Caki2 (cell line): ENCODE measurements around the gene RASGEF1C. TPM values are rescaled to one million over a fixed set of nuclear protein-coding genes. Genes with fewer than 3 reads are reported as not detected.

Source experiments
- DNase-seq: peaks from one replicate; pipeline ENCODE4 v3.0.0-alpha.2; 2015; ENCODE audit warnings: low read depth
- in situ Hi-C: cut with HindIII; loops from 2 replicates; pipeline ENCODE4 v1.10.0; 2016; ENCODE audit warnings: low sequenced_read_pairs, low pct_unique_long_range_greater_than_20kb, mixed read lengths
- total RNA-seq: library from RNA; depleted of rRNA; stranded (reverse); fragments of >200 nt; shearing (Covaris generic); gene quantifications from 2 replicates; pipeline ENCODE4 v1.2.3, GENCODE V29; 2014; ENCODE audit warnings: low replicate concordance

RASGEF1C gene
- total RNA-seq, 1 experiment from 2014 or later: 0.64 TPM

DNA sequence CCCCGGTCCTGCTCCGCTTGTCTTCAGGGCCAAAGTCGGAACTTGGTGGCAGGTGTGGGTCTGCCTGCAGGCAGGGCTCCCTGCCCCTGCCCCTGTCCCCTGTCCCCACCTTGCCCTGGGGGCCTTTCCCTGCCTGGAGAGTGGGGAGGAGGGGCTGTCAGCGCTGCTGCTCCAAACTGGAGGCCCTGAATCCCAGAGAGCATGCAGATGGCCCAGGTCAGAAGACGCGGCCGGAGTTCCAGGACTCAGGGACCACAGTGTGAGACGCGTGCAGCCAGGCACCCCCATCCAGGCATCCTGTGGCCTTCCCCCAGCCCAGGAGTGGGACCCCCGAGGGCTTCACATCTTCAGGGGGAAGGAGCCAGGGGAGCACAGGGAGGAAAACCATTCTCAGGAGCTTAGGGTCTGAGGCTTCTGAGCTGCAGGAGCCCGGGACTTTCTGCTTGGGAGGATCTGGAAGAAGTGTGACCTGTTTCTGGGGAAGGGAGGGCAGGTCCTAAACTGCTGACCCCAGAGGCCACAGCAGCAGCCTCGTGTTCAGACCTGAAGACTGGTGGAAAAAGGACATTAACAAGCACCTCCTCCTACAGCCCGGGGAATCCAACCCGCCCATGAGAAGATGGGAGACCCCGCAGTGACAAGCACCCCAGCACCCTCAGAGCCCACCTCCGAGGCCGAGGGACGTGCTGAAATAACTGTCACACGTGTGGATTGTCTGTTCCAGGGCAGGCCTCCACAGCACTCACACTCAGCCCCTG is 38.0 kb downstream of the RASGEF1C start:
- in situ Hi-C loops: no loop called here
- DNase-seq: no peak

DNA sequence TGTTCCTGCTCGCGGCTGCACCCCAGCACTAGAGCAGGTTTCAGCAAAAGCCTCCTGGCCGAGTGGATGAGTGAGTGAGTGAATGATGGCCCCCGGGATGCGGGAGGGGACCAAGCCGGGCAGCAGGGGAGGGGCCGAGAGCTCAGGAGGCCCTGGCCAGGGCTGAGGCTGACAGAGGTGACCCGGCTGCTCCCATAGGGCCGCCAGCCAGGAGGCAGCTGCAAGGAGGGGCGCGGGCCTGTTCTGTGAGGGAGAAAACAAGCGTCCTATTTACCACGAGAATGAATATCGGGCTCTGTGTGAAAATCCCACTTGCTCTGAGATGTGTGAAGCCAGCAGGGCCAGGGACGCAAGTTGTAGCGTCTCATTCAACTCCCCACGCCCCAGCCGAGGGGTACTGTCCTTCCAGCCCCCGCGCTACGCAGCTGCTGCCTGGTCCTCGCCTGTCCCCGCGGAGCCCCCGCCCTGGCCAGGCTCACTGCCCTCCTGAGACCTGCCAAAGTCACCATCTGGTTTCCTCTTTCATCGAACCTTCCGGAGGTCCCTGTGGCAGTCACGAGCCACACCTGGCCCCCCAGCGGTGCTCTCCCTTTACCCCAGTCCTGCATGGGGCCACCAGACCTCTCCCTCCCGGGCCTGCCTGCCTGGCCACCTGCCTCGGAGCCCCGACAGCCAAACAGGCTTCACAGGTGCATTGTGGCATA is 38.8 kb downstream of the RASGEF1C start:
- DNase-seq: no peak
- in situ Hi-C loops: no loop called here

DNA sequence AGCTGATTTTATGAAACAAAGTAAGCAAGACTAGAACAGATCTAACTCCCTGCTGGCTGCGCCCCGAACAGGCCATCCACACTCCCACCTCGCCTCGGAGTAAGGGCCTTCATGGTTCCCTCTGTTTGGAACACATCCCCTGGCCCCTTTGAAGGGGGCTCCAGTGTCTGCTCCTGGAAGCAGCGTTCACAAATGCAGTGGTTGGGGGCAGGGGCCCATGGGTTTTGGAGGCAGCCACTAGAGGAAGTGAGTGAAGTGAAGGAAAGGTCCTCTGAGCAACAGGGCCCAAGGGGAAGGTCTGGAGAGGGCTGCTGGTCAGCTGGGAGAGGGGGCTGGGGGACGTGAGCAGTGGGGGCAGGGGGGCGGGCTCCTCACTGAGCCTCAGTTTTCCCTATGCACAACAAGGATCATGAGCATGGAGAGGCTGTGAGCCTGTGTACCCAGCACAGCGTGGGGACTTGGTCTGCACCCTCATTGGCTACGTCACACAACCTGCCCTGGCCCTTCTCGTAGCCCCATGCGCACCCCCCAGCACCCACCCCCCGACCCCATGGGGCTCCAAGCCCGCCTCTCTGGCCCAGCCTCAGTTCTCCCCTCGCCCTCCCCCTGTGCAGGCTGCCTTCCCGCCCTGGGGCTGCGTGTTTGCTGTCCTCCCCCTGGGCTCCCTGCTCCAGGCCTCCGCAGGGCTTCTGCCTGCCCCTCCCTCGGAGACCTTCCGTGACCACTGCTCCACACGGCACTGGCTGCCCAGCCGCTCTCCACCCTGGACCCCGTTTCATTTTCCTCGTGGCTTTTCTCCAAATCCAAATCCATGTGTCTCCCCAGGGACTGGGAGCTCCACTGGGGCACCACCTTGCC is 39.5 kb downstream of the RASGEF1C start:
- in situ Hi-C loops: no loop called here
- no peak for DNase-seq

- no peak for DNase-seq
- in situ Hi-C loops: no loop called here
Observed at GRCh38 chr5:180168758-180169157, 40.3 kb downstream of the RASGEF1C start.

DNA sequence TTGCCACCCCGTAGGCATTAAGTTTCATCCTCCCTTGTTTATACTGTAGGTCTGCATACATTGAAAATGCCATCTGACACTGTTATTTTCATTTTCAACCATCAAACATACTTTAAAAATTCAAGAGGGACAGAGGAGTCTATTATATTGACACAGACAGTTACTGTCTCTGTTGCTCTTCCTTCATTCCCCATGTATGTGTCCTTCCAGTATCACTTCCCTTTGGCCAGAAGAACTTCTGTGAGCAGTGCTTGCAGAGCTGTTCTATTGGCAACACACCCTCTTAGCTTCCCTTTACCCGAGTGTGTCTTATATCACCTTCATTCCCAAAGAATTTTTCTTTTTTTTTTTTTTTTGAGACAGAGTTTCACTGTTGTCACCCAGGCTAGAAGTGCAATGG is 42.8 kb downstream of the RASGEF1C start:
- in situ Hi-C loops: no loop called here
- DNase-seq: no peak

GRCh38 chr5:180162304-180162661 is 46.7 kb downstream of the RASGEF1C start:
- DNase-seq: no peak
- in situ Hi-C loops: no loop called here

GRCh38 chr5:180161420-180162303 is 47.3 kb downstream of the RASGEF1C start:
- no peak for DNase-seq
- in situ Hi-C loops: no loop called here

GRCh38 chr5:180160789-180161188 is 48.2 kb downstream of the RASGEF1C start:
- DNase-seq: no peak
- in situ Hi-C loops: no loop called here

DNA sequence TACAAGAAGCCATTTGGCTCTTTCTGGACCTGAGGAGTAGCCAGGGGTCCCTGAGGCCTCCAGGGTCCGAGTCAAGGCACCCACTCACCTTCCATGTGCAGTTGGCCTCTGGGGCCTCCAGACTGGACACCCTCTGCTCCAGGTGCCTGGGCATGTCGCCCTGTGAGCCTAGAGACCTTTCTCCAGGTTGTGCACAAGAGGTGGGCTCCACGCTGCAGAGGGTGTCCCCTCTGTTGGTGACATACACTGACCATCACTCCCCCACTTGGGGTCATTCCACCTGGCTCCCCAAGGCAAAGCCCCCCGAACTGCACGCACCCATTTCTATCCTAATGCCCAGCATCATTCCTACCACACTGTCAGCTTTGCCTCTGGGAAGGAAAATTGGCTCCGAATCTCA is 48.8 kb downstream of the RASGEF1C start:
- in situ Hi-C loops: no loop called here

DNA sequence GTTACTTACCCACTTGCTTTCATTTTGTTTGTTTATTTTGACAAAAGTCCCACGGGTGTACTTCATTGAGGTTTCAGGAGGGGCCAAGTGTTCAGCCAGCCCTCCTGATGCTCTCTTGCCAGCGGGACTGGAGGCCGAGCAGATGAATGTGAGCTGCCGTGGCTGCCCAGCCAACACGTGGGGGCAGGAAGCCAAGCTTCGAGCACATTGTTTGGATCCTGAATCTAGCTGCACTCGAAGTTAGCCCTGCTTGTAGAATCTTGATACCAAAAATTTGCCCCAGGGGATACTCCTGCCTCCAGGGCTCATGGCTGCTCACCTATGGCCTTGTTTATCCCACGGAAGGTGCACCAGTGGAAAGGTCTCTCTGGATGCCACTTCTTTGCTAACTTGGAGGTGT is 49.3 kb downstream of the RASGEF1C start:
- in situ Hi-C loops: no loop called here
- DNase-seq: no peak

More for the DNA sequence above, 48.8 kb downstream of the RASGEF1C start:
- no peak for DNase-seq

DNA sequence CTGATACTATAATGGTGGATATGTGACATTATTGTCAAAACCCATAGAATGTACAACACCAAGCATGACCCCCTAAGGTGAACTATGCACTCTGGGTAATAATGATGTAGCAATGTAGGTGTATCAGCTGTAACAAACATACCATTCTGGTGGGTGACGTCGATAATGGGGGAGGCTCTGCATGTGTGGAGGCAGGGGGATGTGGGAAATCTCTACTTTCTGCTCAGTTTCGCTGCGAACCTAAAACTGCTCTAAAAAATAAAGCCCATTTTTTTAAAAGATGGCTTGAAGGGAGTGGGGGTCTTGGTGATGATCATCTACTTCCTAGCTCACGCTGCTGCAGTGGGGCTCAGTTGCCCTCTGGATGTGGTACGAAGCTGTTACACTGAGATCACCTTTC is 51.1 kb downstream of the RASGEF1C start:
- in situ Hi-C loops: no loop called here
- DNase-seq: no peak

DNA sequence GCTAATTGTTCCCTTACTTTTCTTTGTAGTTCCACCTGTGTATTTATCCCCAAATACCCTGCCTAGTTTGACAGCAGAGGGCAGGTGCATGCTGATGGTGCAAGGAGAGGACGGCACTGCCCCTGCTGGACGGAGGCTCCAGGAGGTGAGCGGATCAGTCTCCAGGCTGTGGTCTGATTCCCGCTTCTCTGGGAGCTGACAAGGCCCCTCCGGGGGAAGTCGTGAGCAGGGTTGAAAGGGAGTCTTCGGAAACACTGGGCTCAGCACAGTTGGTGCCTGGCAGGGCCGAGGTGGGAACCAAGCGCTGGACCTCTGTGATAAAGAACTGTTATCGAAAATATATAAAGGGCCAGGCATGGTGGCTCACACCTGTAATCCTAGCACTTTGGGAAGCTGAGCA is 52.9 kb downstream of the RASGEF1C start:
- in situ Hi-C loops: no loop called here
- DNase-seq: no peak

- DNase-seq: no peak
- in situ Hi-C loops: no loop called here
Observed at GRCh38 chr5:180155365-180155926, 53.6 kb downstream of the RASGEF1C start.

DNA sequence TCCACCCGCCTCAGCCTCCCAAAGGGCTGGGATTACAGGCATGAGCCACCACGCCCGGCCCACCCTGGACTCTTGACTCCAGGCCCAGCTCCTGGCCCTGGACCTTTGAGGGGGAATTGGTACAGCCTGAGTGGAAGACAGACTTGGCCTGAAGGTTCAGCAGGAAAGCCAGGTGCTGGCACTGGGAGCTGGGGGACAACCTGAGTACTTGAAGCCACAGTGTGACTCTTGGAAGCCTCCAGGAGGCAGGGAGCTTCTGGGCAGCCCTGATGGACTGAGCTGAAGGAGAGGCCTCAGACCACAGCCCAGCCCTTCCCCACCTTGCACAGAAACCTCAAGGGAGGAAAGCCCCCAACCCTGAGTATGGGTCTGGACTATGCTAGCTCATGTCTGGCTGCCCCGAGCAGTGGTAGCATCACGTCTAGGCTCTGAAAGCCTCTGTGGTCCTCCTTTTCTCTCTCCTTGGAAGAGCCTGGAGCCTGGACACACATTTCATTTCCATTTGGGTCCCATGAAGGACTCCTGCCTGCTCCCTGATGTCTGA is 54.1 kb downstream of the RASGEF1C start:
- in situ Hi-C loops: no loop called here
- no peak for DNase-seq

GRCh38 chr5:180153991-180154390 is 55.0 kb downstream of the RASGEF1C start:
- in situ Hi-C loops: no loop called here
- no peak for DNase-seq

DNA sequence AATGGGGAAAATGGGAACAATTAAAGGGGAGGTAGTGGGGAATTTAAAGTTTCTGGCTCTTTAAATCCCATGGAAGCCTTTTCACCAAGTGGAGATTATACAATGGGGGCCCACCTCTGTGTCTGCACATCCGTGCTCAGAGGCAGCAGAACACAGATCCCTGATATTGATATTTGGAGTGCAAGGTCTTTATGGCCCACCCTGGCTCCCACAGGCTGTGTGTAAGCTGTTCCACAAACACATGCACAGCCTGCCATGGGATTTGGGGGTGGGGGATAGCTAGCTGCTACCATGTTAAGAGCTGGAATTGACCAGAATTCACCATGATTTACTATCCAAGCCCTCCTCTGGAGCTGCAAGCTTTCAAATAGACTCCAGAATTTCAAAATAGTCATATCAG is 55.9 kb downstream of the RASGEF1C start:
- DNase-seq: no peak
- in situ Hi-C loops: no loop called here

- in situ Hi-C loops: no loop called here
- DNase-seq: no peak
Observed at GRCh38 chr5:180143656-180144364, 65.2 kb downstream of the RASGEF1C start.
